ENCODE results near the gene SERPINA9.

- no peak for TF ChIP-seq POLR2AphosphoS5 (IDR thresholded peaks at IDR 0.05; ENCODE audit: low read depth, low read length)
- no peak for TF ChIP-seq EZH2 (IDR thresholded peaks at IDR 0.05)
- TF ChIP-seq YY1 (IDR thresholded peaks at IDR 0.05; ENCODE audit: extremely low read depth, insufficient replicate concordance, low read depth, low read length): no peak
- TF ChIP-seq POLR2A (IDR thresholded peaks at IDR 0.05; ENCODE audit: borderline replicate concordance, extremely low read depth, insufficient read depth, insufficient read length): no peak
- no peak for TF ChIP-seq CTCF (IDR thresholded peaks at IDR 0.05 in 2 of 3, conservative IDR thresholded peaks at IDR 0.05 in 1 of 3; ENCODE audit: borderline replicate concordance in 1 of 3, insufficient read depth in 1 of 3, low read depth in 2 of 3, low read length in 2 of 3)
- no peak for TF ChIP-seq RAD21 (IDR thresholded peaks at IDR 0.05; ENCODE audit: low read depth)
These were observed 38.4 kb upstream of the SERPINA9 start for GRCh38 chr14:94514351-94514750.
